HG03066 (cell line): Measurements from ENCODE around the gene GPATCH4.
"Not testable (repeated sequence)": the region's sequence is repeated elsewhere in the genome, so short reads cannot be mapped to it uniquely, and the experiment has no call there.

Source experiments
- ATAC-seq: cut with Tn5 transposase; IDR thresholded peaks from one replicate; pipeline ENCODE4 v1.9.1; 2021; ENCODE audit warnings: low read depth; ENCODE audit not compliant: unreplicated experiment

Gene GPATCH4

GRCh38 chr1:156581661-156582387, 19.5 kb downstream of the GPATCH4 start:
- ATAC-seq: no peak

- ATAC-seq: no peak
These were observed 21.8 kb downstream of the GPATCH4 start, which contains the start of gene TTC24 for GRCh38 chr1:156579472-156579871. TTC24 (plus strand) TSS chr1:156579723; CDS start chr1:156581365, 1,642 bp downstream.

GRCh38 chr1:156578055-156578454, 23.2 kb downstream of the GPATCH4 start:
- no peak for ATAC-seq

- no peak for ATAC-seq
These were observed 23.7 kb downstream of the GPATCH4 start for GRCh38 chr1:156577550-156577949.

- ATAC-seq: no peak
These were observed 27.1 kb downstream of the GPATCH4 start for GRCh38 chr1:156574039-156574633.

- no peak for ATAC-seq
These were observed 28.6 kb downstream of the GPATCH4 start for GRCh38 chr1:156572663-156573018.

GRCh38 chr1:156571919-156572662, 29.2 kb downstream of the GPATCH4 start, which contains the start of gene IQGAP3:
IQGAP3 (minus strand) TSS chr1:156572565; CDS start chr1:156572529, 36 bp downstream.
- peak; percentile 83 for ATAC-seq

- ATAC-seq: no peak
These were observed 29.9 kb downstream of the GPATCH4 start for GRCh38 chr1:156571261-156571852.

- no peak for ATAC-seq
These were observed 34.8 kb downstream of the GPATCH4 start for GRCh38 chr1:156566436-156566835.

- ATAC-seq: no peak
These were observed 35.8 kb downstream of the GPATCH4 start for GRCh38 chr1:156565519-156565918.

- no peak for ATAC-seq
These were observed 40.6 kb downstream of the GPATCH4 start for GRCh38 chr1:156560585-156561163.

- ATAC-seq: no peak
These were observed 41.4 kb downstream of the GPATCH4 start for GRCh38 chr1:156559797-156560385.

GRCh38 chr1:156559086-156559796, 42.0 kb downstream of the GPATCH4 start:
- ATAC-seq: no peak

GRCh38 chr1:156556354-156556753, 44.9 kb downstream of the GPATCH4 start:
- no peak for ATAC-seq

- ATAC-seq: no peak
These were observed 45.6 kb downstream of the GPATCH4 start for GRCh38 chr1:156555715-156556114.

GRCh38 chr1:156554971-156555370, 46.3 kb downstream of the GPATCH4 start:
- no peak for ATAC-seq

GRCh38 chr1:156553860-156554485, 47.3 kb downstream of the GPATCH4 start:
- ATAC-seq: no peak

- not testable (repeated sequence) for ATAC-seq
These were observed 48.3 kb downstream of the GPATCH4 start for GRCh38 chr1:156552937-156553336.

GRCh38 chr1:156552518-156552917, 48.8 kb downstream of the GPATCH4 start:
- ATAC-seq: no peak
